HG02884 (cell line): ENCODE results near the gene GIMD1.

ENCODE experiments used
- ATAC-seq: cut with Tn5 transposase; IDR thresholded peaks from one replicate; pipeline ENCODE4 v1.9.1; 2021; ENCODE audit warnings: mild to moderate bottlenecking, moderate library complexity; ENCODE audit not compliant: unreplicated experiment

GIMD1 gene

GRCh38 chr4:106315968-106316772 lies 52.4 kb downstream of the GIMD1 start, which contains the start of the genes AIMP1 and TBCK:
TSS of gene AIMP1 (plus strand) at chr4:106316550. CDS start at chr4:106325010, 8,460 bp downstream.
TSS of gene TBCK (minus strand) at chr4:106316209. CDS start at chr4:106308960, 7,249 bp downstream.
- ATAC-seq, result peak; percentile 81

- ATAC-seq, result peak; percentile 24
Measured at GRCh38 chr4:106315476-106315967, 53.1 kb downstream of the GIMD1 start.

- no peak for ATAC-seq
Measured at GRCh38 chr4:106314960-106315359, 53.6 kb downstream of the GIMD1 start.

- ATAC-seq, result no peak
Measured at GRCh38 chr4:106312997-106313522, 55.5 kb downstream of the GIMD1 start.

- no peak for ATAC-seq
Measured at GRCh38 chr4:106312377-106312776, 56.2 kb downstream of the GIMD1 start.
